ENCODE results near the gene TEX2.

TEX2 gene

DNA sequence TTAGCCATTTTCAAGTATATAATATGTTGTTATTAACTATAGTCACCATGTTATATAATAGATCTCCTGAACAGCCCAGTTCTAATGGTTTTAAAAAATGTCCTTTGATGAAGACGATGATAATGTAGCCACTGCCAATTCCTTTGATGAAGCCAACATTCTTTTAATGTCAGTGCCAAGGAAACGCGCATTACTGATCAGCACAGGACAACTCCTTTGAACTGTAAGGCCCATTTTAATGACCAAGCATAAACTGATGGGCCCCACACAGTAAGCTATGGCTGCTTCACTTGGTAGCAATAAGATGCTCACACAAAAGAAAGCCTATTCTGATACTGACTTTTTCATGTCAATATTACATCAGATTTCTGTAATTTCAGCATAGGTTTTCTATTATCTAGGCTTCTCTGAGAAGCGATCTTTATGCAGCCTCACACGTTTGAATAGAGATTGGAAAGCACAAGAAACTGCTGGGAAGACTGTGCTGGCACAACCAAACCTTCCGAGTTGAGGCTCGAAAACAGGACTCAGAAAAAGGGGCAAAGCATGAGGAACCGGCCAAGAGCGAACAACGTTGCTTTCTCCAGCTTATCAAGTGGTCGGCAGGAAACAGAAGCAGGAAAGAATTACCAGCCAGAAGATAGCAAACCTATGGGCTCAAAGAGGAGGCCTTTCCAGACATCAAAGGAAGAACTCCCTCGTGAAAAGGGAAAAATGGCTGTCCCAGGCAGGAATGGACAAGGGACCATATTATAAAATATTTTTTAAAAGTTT, 152.5 kb downstream of the TEX2 start:
- DNase-seq: peak; percentile 88

GRCh38 chr17:64109400-64109799, 153.7 kb downstream of the TEX2 start:
- DNase-seq: no peak

DNA sequence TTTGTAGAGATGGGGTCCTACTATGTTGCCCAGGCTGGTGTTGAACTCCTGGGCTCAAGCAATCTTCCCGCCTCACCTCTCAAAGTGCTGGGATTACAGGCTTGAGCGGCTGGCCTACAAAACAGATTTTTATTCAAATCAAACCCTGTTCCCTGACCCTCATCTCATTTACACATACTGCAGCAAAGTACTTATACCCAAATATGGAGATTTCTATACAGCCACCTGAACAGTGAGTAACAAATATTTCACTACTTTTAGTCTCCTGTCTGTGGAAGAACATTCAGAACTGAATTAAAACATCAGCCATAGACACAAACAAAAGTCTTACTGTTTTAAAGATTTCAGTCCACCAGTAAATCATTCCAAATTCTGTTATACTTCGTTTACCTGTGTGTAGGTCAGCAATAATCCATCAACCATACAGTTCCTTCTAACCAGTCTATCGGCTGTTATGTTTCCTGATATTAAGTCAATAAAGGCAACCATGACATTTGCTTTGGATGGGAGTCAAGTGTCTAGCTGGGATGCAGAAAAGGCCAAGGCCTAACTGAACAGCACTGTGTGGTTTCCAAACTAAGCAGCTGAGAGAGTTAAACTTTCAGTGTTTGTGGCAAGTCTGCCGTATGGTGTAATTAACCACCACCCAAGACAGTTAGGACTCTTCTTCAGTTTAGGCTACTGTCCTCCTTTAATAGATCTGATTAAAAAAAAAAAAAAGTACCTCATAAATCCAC, 155.4 kb downstream of the TEX2 start:
- DNase-seq: peak; percentile 67

GRCh38 chr17:64106918-64107317, 156.1 kb downstream of the TEX2 start:
- DNase-seq: no peak

DNA sequence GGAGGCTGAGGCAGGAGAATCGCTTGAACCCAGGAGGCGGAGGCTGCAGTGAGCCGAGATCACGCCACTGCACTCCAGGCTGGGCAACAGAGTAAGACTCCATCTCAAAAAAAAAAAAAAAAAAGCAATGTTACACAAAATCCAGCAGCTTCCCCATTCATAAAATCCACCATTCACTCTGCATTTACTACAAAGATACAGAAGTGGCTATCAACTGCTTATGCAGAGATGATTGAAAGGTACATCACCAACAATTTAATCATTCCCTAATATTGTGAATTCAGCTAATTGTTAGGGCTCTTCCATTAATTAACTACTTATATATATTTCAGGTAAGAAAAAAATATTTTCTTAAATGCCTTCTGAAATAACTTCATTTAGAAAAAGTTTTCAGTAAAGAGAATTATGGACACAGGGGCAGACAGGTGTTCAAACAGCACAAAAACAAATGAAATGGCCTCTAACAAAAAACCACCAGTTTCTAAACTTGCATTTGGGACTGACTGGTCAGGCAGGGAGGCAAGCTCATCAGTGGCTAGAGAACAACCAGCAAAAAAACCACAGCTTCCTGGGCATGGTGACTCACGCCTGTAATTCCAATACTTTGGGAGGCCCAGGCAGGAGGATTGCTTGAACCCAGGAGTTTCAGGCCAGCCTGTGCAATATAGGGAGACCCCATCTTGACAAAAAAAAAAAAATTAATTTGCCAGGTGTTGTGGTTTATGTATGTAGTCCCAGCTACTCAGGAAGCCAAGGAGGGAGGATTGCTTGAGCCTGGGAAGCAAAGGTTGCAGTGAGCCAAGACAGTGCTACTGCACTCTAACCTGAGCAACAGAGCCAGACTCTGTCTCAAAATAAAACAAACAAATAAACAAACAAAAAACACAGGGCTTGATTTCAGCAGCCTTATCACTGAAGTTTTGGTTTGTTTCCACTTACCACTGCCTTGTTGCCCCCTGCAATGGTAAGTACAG, 159.4 kb downstream of the TEX2 start:
- peak; percentile 72 for DNase-seq

DNA sequence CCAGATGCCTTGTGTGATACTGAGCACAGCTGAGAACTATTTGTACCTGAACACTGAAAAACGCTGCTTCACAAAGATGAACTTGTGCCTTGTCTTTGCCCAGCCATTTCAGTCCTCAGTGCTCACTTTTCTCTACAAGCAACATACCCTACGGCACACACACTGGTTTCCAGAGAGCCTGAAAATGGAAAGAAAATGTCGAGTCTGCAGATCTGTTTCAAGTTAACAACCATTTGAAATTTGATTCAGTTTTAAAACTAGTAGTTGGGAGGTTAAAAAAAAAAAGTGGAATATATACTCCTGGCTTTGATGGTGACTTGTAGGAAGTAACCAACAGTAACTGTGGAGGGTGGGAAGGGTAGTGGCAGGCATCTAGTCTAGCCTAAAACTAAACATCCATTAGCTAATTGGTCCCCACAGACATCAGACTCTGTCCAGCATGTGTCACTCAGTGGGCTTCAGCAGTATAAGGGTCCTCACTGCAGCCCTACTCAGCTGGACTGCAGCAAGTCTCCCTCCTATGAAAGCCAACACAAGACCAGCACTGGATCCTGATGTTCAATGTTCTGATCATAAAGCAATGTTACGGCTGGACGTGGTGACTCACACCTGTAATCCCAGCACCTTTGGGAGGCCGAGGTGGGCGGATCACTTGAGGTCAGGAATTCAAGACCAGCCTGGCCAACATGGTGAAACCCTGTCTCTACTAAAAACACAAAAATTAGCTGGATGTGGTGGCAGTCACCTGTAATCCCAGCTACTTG, 160.3 kb downstream of the TEX2 start:
- DNase-seq: no peak

DNA sequence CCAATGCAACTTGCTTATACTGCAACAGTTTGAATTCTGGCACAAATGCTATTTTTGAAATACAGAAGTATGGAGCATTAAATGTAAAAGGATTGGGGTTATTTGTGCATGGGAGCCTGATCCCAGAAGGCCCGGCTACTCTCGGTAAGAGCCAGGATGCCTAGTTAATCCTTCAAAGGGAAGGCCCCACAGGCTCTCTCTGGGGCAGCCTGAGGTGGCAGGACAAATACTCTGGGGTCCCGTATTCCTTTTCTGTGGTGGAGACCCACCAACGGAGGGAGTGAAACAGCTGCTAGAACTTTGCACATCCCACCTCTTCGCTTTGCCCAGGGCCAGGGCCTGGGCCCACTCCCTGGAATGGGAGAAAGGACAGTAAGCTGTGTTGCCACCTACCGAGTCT, 163.5 kb downstream of the TEX2 start:
- no peak for DNase-seq

Data from hematopoietic multipotent progenitor cell treated with erythropoietin and hydrocortisone succinate and interleukin-3 and kit ligand, for 4 days (in vitro differentiated cells).